Measurements from ENCODE around the gene FGD3.

DNA sequence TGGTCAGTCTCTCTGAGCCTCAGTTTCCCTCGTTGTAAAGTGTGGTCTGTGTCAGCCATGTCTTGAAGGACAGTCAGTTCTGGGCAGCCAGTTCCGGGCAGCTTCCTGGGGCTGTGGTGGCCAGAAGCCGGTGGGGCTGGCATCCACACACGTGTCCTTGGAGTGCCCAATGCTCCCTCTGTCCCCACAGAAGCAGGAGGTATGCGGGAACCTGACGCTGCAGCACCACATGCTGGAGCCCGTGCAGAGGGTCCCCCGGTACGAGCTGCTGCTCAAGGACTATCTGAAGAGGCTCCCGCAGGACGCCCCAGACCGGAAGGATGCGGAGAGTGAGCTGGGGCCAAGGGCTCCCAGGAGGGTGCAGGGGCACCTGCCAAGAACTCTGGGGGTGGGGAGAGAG, 62.7 kb downstream of the FGD3 start:
- TF ChIP-seq FOXA1 (IDR thresholded peaks at IDR 0.05) = no peak
- TF ChIP-seq HDGF (IDR thresholded peaks at IDR 0.05; ENCODE audit: borderline replicate concordance) = no peak

Data from HEK293T (cell line).